Measurements from ENCODE around the gene ACBD6.
A peak's percentile ranks its signal among the peaks of the same experiment; 100 is the strongest.

ACBD6 gene

GRCh38 chr1:180524915-180525714, 22.7 kb upstream of the ACBD6 start:
- no peak for DNase-seq

GRCh38 chr1:180524160-180524914, 22.0 kb upstream of the ACBD6 start:
- DNase-seq, result no peak

DNA sequence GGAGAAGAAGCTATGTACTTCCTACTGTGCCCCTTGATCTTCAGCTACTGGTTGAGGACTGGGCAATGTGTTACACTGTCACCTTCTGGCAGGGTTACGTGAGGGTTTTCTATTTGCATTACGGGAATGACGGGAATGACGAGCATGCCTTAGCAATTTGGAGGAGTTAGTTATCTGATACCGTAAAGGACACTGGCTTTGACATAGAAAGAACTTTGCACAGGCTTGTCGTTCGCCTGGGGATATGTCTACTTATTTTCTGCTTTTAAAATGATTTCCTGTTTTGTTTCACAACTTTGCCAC, 19.8 kb upstream of the ACBD6 start:
- DNase-seq, result no peak

- no peak for DNase-seq
These were observed 19.3 kb upstream of the ACBD6 start for GRCh38 chr1:180521474-180522212.

GRCh38 chr1:180519846-180520245, 17.5 kb upstream of the ACBD6 start:
- no peak for DNase-seq

DNA sequence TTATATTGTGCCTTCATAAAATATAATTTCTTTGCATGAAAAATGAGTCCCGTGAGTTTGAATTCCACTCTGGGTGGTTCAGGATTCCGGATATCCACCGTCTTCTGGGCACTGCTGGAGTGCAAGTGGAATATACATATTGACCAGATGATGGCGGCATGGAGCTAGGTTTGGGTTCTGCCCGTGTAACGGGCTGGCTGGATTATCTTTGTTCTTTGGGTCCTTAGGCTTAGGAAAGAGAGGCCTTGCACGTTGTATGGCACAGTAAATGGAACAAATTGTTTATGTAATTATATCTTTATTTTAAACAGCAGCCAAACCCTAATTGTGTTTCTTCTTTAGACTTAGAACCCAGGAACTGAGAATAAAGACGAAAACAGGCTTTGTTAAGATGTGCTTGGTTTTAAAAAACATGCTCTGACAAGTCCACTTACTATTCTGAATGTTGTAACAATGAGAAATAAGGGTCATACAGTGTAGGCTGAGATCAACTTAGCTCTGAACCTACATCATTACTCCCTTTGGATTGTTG, 13.5 kb upstream of the ACBD6 start:
- DNase-seq, result peak; percentile 27

DNA sequence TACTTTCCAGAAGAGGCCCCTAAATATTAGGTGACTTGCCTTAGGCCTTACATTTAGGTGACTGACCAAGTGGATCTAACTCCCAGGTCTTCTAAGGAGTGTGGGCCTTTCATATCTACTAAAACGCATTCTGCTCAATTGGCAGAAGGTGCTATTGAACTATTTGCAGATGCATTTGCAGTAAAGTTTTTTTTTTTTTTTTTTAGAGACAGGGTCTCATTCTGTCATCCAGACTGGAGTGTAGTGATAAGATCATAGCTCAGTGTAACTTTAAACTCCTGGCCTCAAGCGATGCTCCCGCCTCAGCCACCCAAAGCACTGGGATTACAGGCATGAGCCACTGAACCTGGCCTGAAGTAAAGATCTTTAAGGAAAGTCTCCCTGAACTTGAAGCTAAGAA, 13.0 kb upstream of the ACBD6 start:
- no peak for DNase-seq

GRCh38 chr1:180513531-180513930, 11.2 kb upstream of the ACBD6 start:
- DNase-seq, result no peak

- DNase-seq, result no peak
These were observed 8.5 kb upstream of the ACBD6 start for GRCh38 chr1:180510882-180511281.

- no peak for DNase-seq
These were observed 6.3 kb upstream of the ACBD6 start for GRCh38 chr1:180508725-180509097.

- no peak for DNase-seq
These were observed 5.7 kb upstream of the ACBD6 start for GRCh38 chr1:180507795-180508724.

DNA sequence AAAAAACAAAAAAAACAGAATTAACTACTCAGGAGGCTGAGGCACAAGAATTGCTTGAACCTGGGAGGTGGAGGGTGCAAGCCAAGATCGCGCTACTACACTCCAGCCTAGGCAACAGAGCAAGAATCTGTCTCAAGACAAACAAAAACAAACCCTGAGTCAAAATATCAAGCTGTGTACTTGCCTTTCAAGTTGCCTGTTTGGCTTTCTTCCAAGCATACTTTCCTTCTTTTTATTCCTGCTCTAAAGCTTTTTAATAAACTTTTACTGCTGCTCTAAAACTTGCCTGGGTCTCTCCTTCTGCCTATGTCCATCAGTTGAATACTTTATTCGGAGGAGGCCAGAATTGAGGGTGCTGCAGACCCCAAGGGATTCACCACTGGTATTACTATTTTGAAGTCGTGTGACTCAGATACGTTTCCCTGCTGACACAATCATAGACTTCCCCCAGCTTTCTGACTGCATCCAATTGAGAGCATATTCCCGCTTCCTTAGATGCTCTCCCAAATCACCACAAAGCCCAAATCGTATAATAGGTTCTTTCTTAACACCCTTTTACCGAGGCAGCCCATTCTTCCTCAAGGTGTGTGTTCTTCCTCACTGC, 3.5 kb upstream of the ACBD6 start:
- no peak for DNase-seq

DNA sequence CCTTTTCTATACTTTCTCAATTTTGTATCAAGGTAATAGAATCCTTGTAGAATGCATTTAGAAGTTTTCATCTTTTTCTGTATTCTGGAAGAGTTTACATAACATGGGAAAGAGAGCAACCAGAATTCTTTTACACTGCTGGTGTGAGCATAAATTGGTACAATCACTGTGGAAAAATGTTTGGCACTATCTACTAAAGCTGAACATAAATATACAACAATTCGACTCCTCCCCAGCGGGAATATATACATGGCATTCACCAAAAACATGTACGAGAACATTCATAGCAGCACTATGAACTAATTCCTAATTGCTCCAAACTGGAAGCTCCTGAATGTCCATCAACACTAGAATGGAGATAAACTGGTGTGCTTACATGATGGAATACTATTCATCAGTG, 1.8 kb upstream of the ACBD6 start:
- no peak for DNase-seq

GRCh38 chr1:180503280-180503862, 994 bp upstream of the ACBD6 start:
- no peak for DNase-seq

GRCh38 chr1:180501865-180502360, 464 bp downstream of the ACBD6 start:
- no peak for DNase-seq

DNA sequence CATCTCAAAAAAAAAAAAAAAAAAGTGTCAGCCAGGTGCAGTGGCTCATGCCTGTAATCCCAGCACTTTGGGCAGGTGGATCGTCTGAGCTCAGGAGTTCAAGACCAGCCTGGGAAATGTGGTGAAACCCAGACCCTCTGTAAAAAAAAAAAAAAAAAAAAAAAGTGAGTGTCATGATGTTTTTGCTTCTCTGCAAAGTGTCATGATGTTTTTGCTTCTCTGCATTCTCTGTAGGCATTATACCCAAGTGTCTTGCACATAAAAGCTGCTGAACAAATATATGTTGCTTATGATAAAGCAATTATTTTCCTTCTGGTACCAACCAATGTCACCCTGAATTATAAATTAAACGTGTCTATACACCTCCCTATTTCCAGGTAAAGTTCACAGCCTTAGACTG, 1.7 kb downstream of the ACBD6 start:
- no peak for DNase-seq

- no peak for DNase-seq
These were observed 3.8 kb downstream of the ACBD6 start for GRCh38 chr1:180498594-180498993.

DNA sequence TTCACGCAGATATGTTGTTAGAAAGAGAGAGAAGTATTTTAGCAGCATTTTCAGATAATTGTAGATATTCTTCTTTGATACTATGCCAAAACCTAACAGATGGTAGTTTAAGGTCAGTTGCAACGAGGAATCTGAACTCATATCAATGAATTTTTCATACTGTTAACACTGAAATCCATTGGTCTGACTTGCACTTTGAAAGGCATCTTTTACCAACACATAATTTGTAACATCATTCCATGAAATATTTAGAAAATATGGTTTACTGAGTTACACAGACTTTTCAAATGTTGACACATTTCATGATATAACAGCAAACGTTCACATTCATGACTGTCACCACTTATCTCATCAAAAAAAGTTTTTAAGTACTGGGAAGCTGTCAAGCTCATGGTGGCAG, 4.6 kb downstream of the ACBD6 start:
- DNase-seq, result no peak

DNA sequence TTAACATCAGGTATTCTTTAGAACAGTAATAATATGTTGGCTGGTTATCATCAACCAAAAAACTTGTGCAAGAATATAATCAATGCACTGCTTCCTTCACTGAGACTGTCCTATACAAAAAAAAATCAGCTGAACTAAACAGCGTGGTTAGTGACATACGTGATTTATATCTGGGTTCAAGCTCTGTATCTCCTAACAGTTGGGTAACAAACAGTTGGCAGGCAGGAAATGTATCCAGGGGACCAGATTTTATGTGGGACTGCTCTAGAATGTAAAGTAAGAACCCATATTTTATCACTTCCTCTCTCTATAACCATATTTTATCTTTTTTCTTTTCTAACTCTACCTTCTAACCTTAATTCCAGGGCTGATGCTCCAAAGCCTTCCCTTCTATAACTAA, 8.0 kb downstream of the ACBD6 start:
- no peak for DNase-seq

- DNase-seq, result no peak
These were observed 12.4 kb downstream of the ACBD6 start for GRCh38 chr1:180489976-180490375.

GRCh38 chr1:180489313-180489712, 13.1 kb downstream of the ACBD6 start:
- DNase-seq, result no peak

DNA sequence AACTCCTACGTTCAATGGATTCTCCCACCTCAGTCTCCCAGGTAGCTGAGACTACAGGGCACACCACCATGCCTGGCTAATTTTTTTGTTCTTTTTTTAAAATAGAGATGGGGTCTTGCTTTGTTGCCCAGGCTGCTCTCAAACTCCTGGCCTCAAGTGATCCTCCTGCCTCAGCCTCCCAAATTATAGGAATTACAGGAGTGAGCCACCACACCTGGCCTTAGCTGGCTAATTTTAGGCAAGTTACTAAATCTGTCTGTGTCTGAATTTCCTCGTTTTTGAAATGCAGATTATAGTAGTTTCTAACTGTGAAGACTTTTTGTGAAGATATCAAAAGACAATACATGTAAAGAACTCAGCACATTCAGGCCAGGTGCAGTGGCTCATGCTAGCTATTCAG, 13.7 kb downstream of the ACBD6 start:
- DNase-seq, result no peak

Measured in activated effector memory CD4-positive, alpha-beta T cell treated with Interleukin-2 at 50 U/mL for 16 hours (primary cell).